Fibroblast of mammary gland (primary cell): ENCODE measurements around the gene NPHP4.

Source experiments
- DNase-seq: peaks from one replicate; pipeline ENCODE4 v3.0.0-alpha.2; 2010; ENCODE audit warnings: low read depth
- H3K4me3 ChIP-seq: 2 replicates; pipeline ENCODE4 v1.5.1; 2011; ENCODE audit warnings: low read depth, mild to moderate bottlenecking, low read length, moderate library complexity; ENCODE audit not compliant: control insufficient read depth
- CTCF ChIP-seq: conservative IDR thresholded peaks from 2 replicates; pipeline ENCODE4 v1.5.1; 2011; ENCODE audit warnings: low read depth, low read length, inconsistent platforms; ENCODE audit not compliant: control insufficient read depth, insufficient read depth

Gene NPHP4

GRCh38 chr1:5992026-5992813 lies at the start of gene NPHP4:
Gene NPHP4 (minus strand): TSS chr1:5992425. CDS start chr1:5986289, 6,136 bp downstream.
- TF ChIP-seq CTCF: no peak
- peak; percentile 99 for DNase-seq
- H3K4me3 ChIP-seq: peak within 1 kb of the TSS; percentile 65

- H3K4me3 ChIP-seq: no peak overlapping the region
- peak; percentile 62 for TF ChIP-seq CTCF
- peak; percentile 21 for DNase-seq
These were observed 49.3 kb upstream of the NPHP4 start for GRCh38 chr1:6041432-6042062.

- TF ChIP-seq CTCF: no peak
- H3K4me3 ChIP-seq: no peak overlapping the region
- no peak for DNase-seq
These were observed 48.7 kb upstream of the NPHP4 start for GRCh38 chr1:6040861-6041415.

- no peak for TF ChIP-seq CTCF
- DNase-seq: no peak
- H3K4me3 ChIP-seq: no peak overlapping the region
These were observed 48.2 kb upstream of the NPHP4 start for GRCh38 chr1:6040444-6040843.

- TF ChIP-seq CTCF: no peak
- DNase-seq: no peak
- H3K4me3 ChIP-seq: no peak overlapping the region
These were observed 46.8 kb upstream of the NPHP4 start for GRCh38 chr1:6039031-6039430.

- no peak for TF ChIP-seq CTCF
- no peak overlapping the region for H3K4me3 ChIP-seq
- no peak for DNase-seq
These were observed 46.4 kb upstream of the NPHP4 start for GRCh38 chr1:6038603-6039002.
